Activated CD4-positive, alpha-beta T cell treated with anti-CD3 and anti-CD28 coated beads, Interleukin-2, amount 50 U/mL, for 4 hours (primary cell): ENCODE data around the gene BPNT1.
"Not testable (repeated sequence)": the region's sequence is repeated elsewhere in the genome, so short reads cannot be mapped to it uniquely, and the experiment has no call there.

Experiments used
- DNase-seq, 2 experiments: peaks; one replicate each; pipeline ENCODE4 v3.0.0-alpha.2; 2020

Gene BPNT1

GRCh38 chr1:220076861-220077762 lies 12.5 kb downstream of the BPNT1 start:
- DNase-seq: no peak

GRCh38 chr1:220067269-220068204 lies 22.1 kb downstream of the BPNT1 start:
- no peak for DNase-seq

GRCh38 chr1:220062629-220063028 lies 27.0 kb downstream of the BPNT1 start:
- no peak for DNase-seq

GRCh38 chr1:220060876-220061275 lies 28.7 kb downstream of the BPNT1 start:
- no peak for DNase-seq

- DNase-seq: no peak
These were observed 33.2 kb downstream of the BPNT1 start for GRCh38 chr1:220056374-220056773.

GRCh38 chr1:220046052-220046930 lies 43.3 kb downstream of the BPNT1 start, which contains the start of gene EPRS1:
TSS of gene EPRS1 (minus strand) at chr1:220046505. CDS start at chr1:220046388, 117 bp downstream.
- DNase-seq: peak; percentile 88 to 92

GRCh38 chr1:220045356-220046051 lies 44.1 kb downstream of the BPNT1 start:
- DNase-seq: no peak

- no peak for DNase-seq
These were observed 44.8 kb downstream of the BPNT1 start for GRCh38 chr1:220044678-220045355.

GRCh38 chr1:220043646-220044045 lies 45.9 kb downstream of the BPNT1 start:
- DNase-seq: no peak

GRCh38 chr1:220040028-220040596 lies 49.5 kb downstream of the BPNT1 start:
- no peak for DNase-seq

- DNase-seq: no peak
These were observed 50.9 kb downstream of the BPNT1 start for GRCh38 chr1:220038640-220039039.

GRCh38 chr1:220037810-220038209 lies 51.8 kb downstream of the BPNT1 start:
- DNase-seq: not testable (repeated sequence)

- no peak for DNase-seq
These were observed 56.7 kb downstream of the BPNT1 start for GRCh38 chr1:220032911-220033310.

- no peak for DNase-seq
These were observed 58.3 kb downstream of the BPNT1 start for GRCh38 chr1:220031287-220031686.

- no peak for DNase-seq
These were observed 61.2 kb downstream of the BPNT1 start for GRCh38 chr1:220028346-220028895.

GRCh38 chr1:220019071-220019470 lies 70.5 kb downstream of the BPNT1 start:
- no peak for DNase-seq

- DNase-seq: no peak
These were observed 76.1 kb downstream of the BPNT1 start for GRCh38 chr1:220013497-220013896.

GRCh38 chr1:220012259-220012658 lies 77.3 kb downstream of the BPNT1 start:
- no peak for DNase-seq

- no peak for DNase-seq
These were observed 78.0 kb downstream of the BPNT1 start for GRCh38 chr1:220011620-220012019.
